Esophagus squamous epithelium (tissue), 5 donors: Measurements from ENCODE around the gene ZDHHC22. TPM values are rescaled to one million over a fixed set of nuclear protein-coding genes. Genes with fewer than 3 reads are reported as not detected.
A peak's percentile ranks its signal among the peaks of the same experiment; 100 is the strongest.

ENCODE experiments used
- DNase-seq: peaks from one replicate; lab custom pipeline; 2025; lab: John Stamatoyannopoulos, UW
- H3K27ac ChIP-seq, 4 donors: fragments of 200-600 bp; sonication (generic); one replicate each; pipeline ENCODE4 v1.5.1; 2016 to 2019; ENCODE audit warnings: mild to moderate bottlenecking in 1 of 4
- H3K27me3 ChIP-seq, 4 donors: fragments of 200-600 bp; sonication (generic); 1 replicate in 3 of 4; 2 replicates in 1 of 4; pipeline versions ENCODE4 v1.5.1 to v1.6.0; 2017 to 2021; ENCODE audit warnings: antibody characterized with exemption in 1 of 4
- H3K36me3 ChIP-seq, 3 donors: fragments of 200-600 bp; sonication (generic); one replicate each; pipeline ENCODE4 v1.5.1; 2016 to 2019
- H3K4me1 ChIP-seq, 3 donors: fragments of 200-600 bp; sonication (generic); one replicate each; pipeline ENCODE4 v1.5.1; 2017 to 2019
- H3K4me3 ChIP-seq, 4 donors: fragments of 200-600 bp; sonication (generic); 1 replicate in 3 of 4; 2 replicates in 1 of 4; pipeline ENCODE4 v1.5.1; 2016 to 2019; ENCODE audit warnings: mild to moderate bottlenecking in 2 of 4, moderate library complexity in 1 of 4
- H3K9me3 ChIP-seq, 3 donors: fragments of 200-600 bp; sonication (generic); one replicate each; pipeline ENCODE4 v1.5.1; 2016 to 2019
- CTCF ChIP-seq, 6 experiments: fragments of 450-650 bp in 4 of 6; fragments of 200-600 bp in 2 of 6; sonication (generic) in 2 of 6; IDR thresholded peaks; one replicate each; pipeline ENCODE4 v1.5.1; 2016 to 2019; ENCODE audit warnings: antibody characterized with exemption in 6 of 6, mild to moderate bottlenecking in 4 of 6, moderate library complexity in 4 of 6
- POLR2A ChIP-seq, 4 donors: fragments of 450-650 bp; IDR thresholded peaks; one replicate each; pipeline ENCODE4 v1.6.1; 2017; ENCODE audit warnings: antibody characterized with exemption in 4 of 4, mild to moderate bottlenecking in 4 of 4, moderate library complexity in 3 of 4
- WGBS, 2 donors: methylation state at CpG; one replicate each; pipeline ENCODE4 v1.1.5; 2018; 5-methylcytosine and 5-hydroxymethylcytosine counted together
- intact Hi-C: fragments of 100-400 bp; cut with DNase I; formaldehyde crosslinking; loops from one replicate; pipeline ENCODE4 v1.15.0; 2022
- total RNA-seq, 4 donors: library from RNA; depleted of rRNA; stranded (reverse); fragments of >200 nt; gene quantifications; one replicate each; pipeline ENCODE4 v1.1.0, GENCODE V29; 2016
- donor health status: DM: yes; HTN: yes; CAD: no.

ZDHHC22 gene
- total RNA-seq, 4 donors from 2014 or later, result not detected

- H3K27ac ChIP-seq, result peak overlapping the region; percentile 57 to 88 (median 80)
- H3K9me3 ChIP-seq, result no peaks in the 10 kb centered on the region
- intact Hi-C loops, result no loop called here
- H3K4me3 ChIP-seq, result no peak overlapping the region
- peaks cover 0 to 23% (median 0%) of the 10 kb centered on the region in 3 donors for H3K36me3 ChIP-seq
- peaks cover 38 to 59% (median 43%) of the 10 kb centered on the region in 3 donors for H3K4me1 ChIP-seq
- H3K27me3 ChIP-seq, result peaks cover 0 to 27% (median 0%) of the 10 kb centered on the region in 4 donors
- 79 to 87% methylated on average over 4 to 6 of the region's 6 CpGs for WGBS, 2 donors
- no peak for TF ChIP-seq CTCF (IDR thresholded peaks at IDR 0.05)
- no peak for TF ChIP-seq POLR2A (IDR thresholded peaks at IDR 0.05)
- no peak for DNase-seq
Measured at GRCh38 chr14:77122526-77123125, 19.0 kb downstream of the ZDHHC22 start.

- DNase-seq, result no peak
- Histone ChIP-seq H3K4me1 (peaks cover 38 to 59% (median 43%) of the 10 kb centered on the region in 3 donors), H3K27ac (peak overlapping the region; percentile 42 to 88 (median 80)), H3K4me3 (no peak overlapping the region), H3K9me3 (no peaks in the 10 kb centered on the region), H3K36me3 (peaks cover 0 to 38% (median 4%) of the 10 kb centered on the region in 3 donors), H3K27me3 (peaks cover 0 to 15% (median 0%) of the 10 kb centered on the region in 4 donors)
- no peak for TF ChIP-seq CTCF (IDR thresholded peaks at IDR 0.05)
- TF ChIP-seq POLR2A (IDR thresholded peaks at IDR 0.05), result no peak
- 22 to 47% methylated on average over 7 to 9 of the region's 9 CpGs for WGBS, 2 donors
- intact Hi-C loops, result no loop called here
Measured at GRCh38 chr14:77120771-77121743, 20.5 kb downstream of the ZDHHC22 start.

GRCh38 chr14:77119851-77120250, 21.7 kb downstream of the ZDHHC22 start:
- peaks cover 31 to 51% (median 37%) of the 10 kb centered on the region in 3 donors for H3K4me1 ChIP-seq
- 91% methylated on average over 7 of the region's 7 CpGs for WGBS, 2 donors
- TF ChIP-seq POLR2A (IDR thresholded peaks at IDR 0.05) (no peak), CTCF (IDR thresholded peaks at IDR 0.05) (no peak)
- DNase-seq, result no peak
- H3K36me3 ChIP-seq, result peaks cover 0 to 49% (median 4%) of the 10 kb centered on the region in 3 donors
- peak overlapping the region in 2 of 4 donors; percentile 84 to 88 for H3K27ac ChIP-seq
- intact Hi-C loops, result no loop called here
- no peak overlapping the region for H3K4me3 ChIP-seq
- peaks cover 0 to 5% (median 0%) of the 10 kb centered on the region in 4 donors for H3K27me3 ChIP-seq
- H3K9me3 ChIP-seq, result no peaks in the 10 kb centered on the region

- Histone ChIP-seq H3K36me3 (peaks cover 11 to 84% (median 21%) of the 10 kb centered on the region in 3 donors), H3K4me1 (peaks cover 7 to 26% (median 12%) of the 10 kb centered on the region in 3 donors), H3K9me3 (no peaks in the 10 kb centered on the region), H3K4me3 (no peak overlapping the region), H3K27me3 (no peaks in the 10 kb centered on the region), H3K27ac (no peak overlapping the region)
- WGBS, 2 donors, result 76 to 95% methylated on average over 2 of the region's 2 CpGs
- intact Hi-C loops, result no loop called here
- no peak for TF ChIP-seq CTCF (IDR thresholded peaks at IDR 0.05)
- no peak for TF ChIP-seq POLR2A (IDR thresholded peaks at IDR 0.05)
- no peak for DNase-seq
Measured at GRCh38 chr14:77116172-77116817, 25.3 kb downstream of the ZDHHC22 start.
